Lower lobe of right lung (tissue), 2 donors: Measurements from ENCODE around the gene TLE4. TPM values are rescaled to one million over a fixed set of nuclear protein-coding genes. Genes with fewer than 3 reads are reported as not detected.
"Not testable (repeated sequence)": the region's sequence is repeated elsewhere in the genome, so short reads cannot be mapped to it uniquely, and the experiment has no call there.

Experiments
- ATAC-seq, 2 donors: fragments of 200-7000 bp; cut with Tn5 transposase; one replicate each; pipeline ENCODE4 v1.9.1; 2020 to 2022; ENCODE audit warnings: mild to moderate bottlenecking in 2 of 2, moderate library complexity in 2 of 2
- DNase-seq: peaks from one replicate; pipeline ENCODE4 v3.0.0-alpha.2; 2020
- H3K27ac ChIP-seq: fragments of 200-600 bp; one replicate; pipeline ENCODE4 v1.8.0; 2022
- H3K27me3 ChIP-seq: fragments of 200-600 bp; one replicate; pipeline ENCODE4 v1.8.0; 2022; ENCODE audit warnings: low read depth
- H3K36me3 ChIP-seq: fragments of 200-600 bp; one replicate; pipeline ENCODE4 v1.8.0; 2022; ENCODE audit warnings: mild to moderate bottlenecking
- H3K4me1 ChIP-seq: fragments of 200-600 bp; one replicate; pipeline ENCODE4 v1.8.0; 2022
- H3K4me3 ChIP-seq: fragments of 200-600 bp; one replicate; pipeline ENCODE4 v1.8.0; 2022; ENCODE audit warnings: mild to moderate bottlenecking
- H3K9me3 ChIP-seq: fragments of 200-600 bp; one replicate; pipeline ENCODE4 v1.8.0; 2022
- CTCF ChIP-seq: fragments of 200-600 bp; IDR thresholded peaks from one replicate; pipeline ENCODE4 v1.8.0; 2022; ENCODE audit warnings: antibody characterized with exemption, mild to moderate bottlenecking
- intact Hi-C: fragments of 100-400 bp; cut with DNase I; formaldehyde crosslinking; loops from one replicate; pipeline ENCODE4 v1.11.0; 2022
- total RNA-seq: library from RNA; stranded (reverse); fragmentation: NEBNext Ultra II Directional; extraction: Animal tissue kit (Norgen Biotek cat#: 25700); gene quantifications from one replicate; pipeline ENCODE4 v1.2.1, GENCODE V29; 2021
- donor health status: DM: no; HTN: yes; CAD: no; lungs with severe emphysema.

The TLE4 gene
- total RNA-seq, 1 donor from 2014 or later = 48.6 TPM

- Histone ChIP-seq H3K4me1 (no peaks in the 10 kb centered on the region), H3K27ac (no peak overlapping the region), H3K27me3 (no peaks in the 10 kb centered on the region), H3K4me3 (no peak overlapping the region), H3K36me3 (no peaks in the 10 kb centered on the region), H3K9me3 (no peaks in the 10 kb centered on the region)
- intact Hi-C loops = no loop called here
- DNase-seq (no peak), ATAC-seq (no peak)
- TF ChIP-seq CTCF = no peak
Measured at GRCh38 chr9:79537838-79538237, 33.9 kb upstream of the TLE4 start.

GRCh38 chr9:79542735-79543620 is 28.8 kb upstream of the TLE4 start:
- H3K27me3 ChIP-seq = no peaks in the 10 kb centered on the region
- no peak for DNase-seq

GRCh38 chr9:79544375-79544774 is 27.4 kb upstream of the TLE4 start:
- H3K9me3 ChIP-seq, H3K27me3 ChIP-seq, H3K4me1 ChIP-seq, H3K4me3 ChIP-seq, H3K36me3 ChIP-seq, intact Hi-C loops, ATAC-seq, DNase-seq, H3K27ac ChIP-seq: not testable (repeated sequence)

More at GRCh38 chr9:79542735-79543620, 28.8 kb upstream of the TLE4 start:
- Histone ChIP-seq H3K27ac (no peak overlapping the region), H3K4me3 (no peak overlapping the region), H3K4me1 (no peaks in the 10 kb centered on the region), H3K36me3 (no peaks in the 10 kb centered on the region), H3K9me3 (no peaks in the 10 kb centered on the region)
- intact Hi-C loops = no loop called here
- ATAC-seq = no peak
- TF ChIP-seq CTCF = no peak

GRCh38 chr9:79551586-79551985 is 20.2 kb upstream of the TLE4 start:
- TF ChIP-seq CTCF = no peak
- H3K4me3 ChIP-seq = no peak overlapping the region
- ATAC-seq = no peak
- H3K36me3 ChIP-seq = no peaks in the 10 kb centered on the region
- H3K27ac ChIP-seq = no peak overlapping the region
- H3K27me3 ChIP-seq = no peaks in the 10 kb centered on the region
- no peaks in the 10 kb centered on the region for H3K9me3 ChIP-seq
- intact Hi-C loops = no loop called here
- DNase-seq = no peak
- no peaks in the 10 kb centered on the region for H3K4me1 ChIP-seq

GRCh38 chr9:79551994-79552393 is 19.8 kb upstream of the TLE4 start:
- ATAC-seq = no peak
- DNase-seq = no peak
- intact Hi-C loops = no loop called here
- no peak for TF ChIP-seq CTCF
- H3K4me1 ChIP-seq = no peaks in the 10 kb centered on the region
- H3K27me3 ChIP-seq = no peaks in the 10 kb centered on the region
- no peaks in the 10 kb centered on the region for H3K36me3 ChIP-seq
- no peak overlapping the region for H3K27ac ChIP-seq
- H3K4me3 ChIP-seq = no peak overlapping the region
- no peaks in the 10 kb centered on the region for H3K9me3 ChIP-seq

GRCh38 chr9:79555474-79556089 is 16.2 kb upstream of the TLE4 start:
- Histone ChIP-seq H3K36me3 (no peaks in the 10 kb centered on the region), H3K27me3 (no peaks in the 10 kb centered on the region), H3K4me1 (no peaks in the 10 kb centered on the region), H3K27ac (no peak overlapping the region), H3K4me3 (no peak overlapping the region), H3K9me3 (no peaks in the 10 kb centered on the region)
- ATAC-seq (no peak), DNase-seq (no peak)
- intact Hi-C loops = no loop called here
- no peak for TF ChIP-seq CTCF
